Cardiac muscle cell (in vitro differentiated cells and primary cell): ENCODE results near the gene SORCS3. TPM values are rescaled to one million over a fixed set of nuclear protein-coding genes. Genes with fewer than 3 reads are reported as not detected.

ENCODE experiments used
- DNase-seq, 2 donors: peaks; one replicate each; pipeline versions ENCODE4 v3.0.0 to v3.0.0-alpha.2; 2010 to 2017; ENCODE audit warnings: low read depth in 1 of 2, low spot score in 1 of 2
- H3K27ac ChIP-seq: fragments of 200-600 bp; sonication (generic); 2 replicates; pipeline ENCODE4 v1.5.1; 2016
- H3K27me3 ChIP-seq: fragments of 200-600 bp; sonication (generic); 2 replicates; pipeline ENCODE4 v1.6.0; 2016; ENCODE audit warnings: control low read depth
- H3K36me3 ChIP-seq: fragments of 200-600 bp; sonication (generic); 2 replicates; pipeline ENCODE4 v1.5.1; 2016; ENCODE audit warnings: control low read depth
- H3K4me1 ChIP-seq: fragments of 200-600 bp; sonication (generic); 2 replicates; pipeline ENCODE4 v1.8.1; 2017; ENCODE audit warnings: low read depth, mild to moderate bottlenecking, mixed run types
- H3K4me3 ChIP-seq: fragments of 200-600 bp; sonication (generic); 2 replicates; pipeline ENCODE4 v1.5.1; 2016; ENCODE audit warnings: mild to moderate bottlenecking
- H3K9me3 ChIP-seq: fragments of 200-600 bp; sonication (generic); 2 replicates; pipeline ENCODE4 v1.5.1; 2017; ENCODE audit warnings: low read depth, mild to moderate bottlenecking, control low read depth
- CTCF ChIP-seq: IDR thresholded peaks from 2 replicates; pipeline ENCODE4 v1.5.1; 2012; ENCODE audit warnings: low read depth, mild to moderate bottlenecking, low read length
- polyA plus RNA-seq: library from polyadenylated mRNA; unstranded; fragments of >200 nt; fragmentation: Nextera tagmentation; extraction: Ambion mirVana; gene quantifications from 2 replicates; pipeline ENCODE4 v1.2.1, GENCODE V29; 2016
- total RNA-seq: library from RNA; depleted of rRNA; stranded (reverse); fragments of >200 nt; gene quantifications from 2 replicates; pipeline ENCODE4 v1.2.3, GENCODE V29; 2016

Gene SORCS3
- total and polyA plus RNA-seq, 2 experiments from 2014 or later = 9.3 to 29.1 TPM

DNA sequence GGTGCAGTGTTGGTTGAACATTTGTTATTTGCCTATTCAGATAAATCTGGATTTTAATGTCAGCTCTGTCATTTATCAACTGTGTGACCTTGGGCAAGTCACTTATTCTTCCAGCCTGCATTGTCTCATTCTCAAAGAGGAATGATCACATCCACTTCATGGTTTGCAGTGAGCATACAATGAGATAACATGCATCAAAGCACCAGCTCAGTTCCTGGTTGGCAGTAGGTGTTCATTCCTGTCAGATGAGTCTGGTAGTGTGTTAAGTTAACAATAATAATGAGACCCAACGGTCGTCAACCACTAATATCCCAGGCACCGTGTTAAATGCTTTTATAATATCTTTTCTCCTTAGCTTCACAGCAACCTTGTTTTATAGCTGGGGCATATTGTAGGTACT is 137.3 kb downstream of the SORCS3 start:
- DNase-seq = no peak
- no peaks in the 10 kb centered on the region for H3K36me3 ChIP-seq
- no peak overlapping the region for H3K4me3 ChIP-seq
- no peaks in the 10 kb centered on the region for H3K9me3 ChIP-seq
- H3K27ac ChIP-seq = no peak overlapping the region
- H3K4me1 ChIP-seq = peaks cover 27% of the 10 kb centered on the region
- no peaks in the 10 kb centered on the region for H3K27me3 ChIP-seq
- TF ChIP-seq CTCF = no peak

DNA sequence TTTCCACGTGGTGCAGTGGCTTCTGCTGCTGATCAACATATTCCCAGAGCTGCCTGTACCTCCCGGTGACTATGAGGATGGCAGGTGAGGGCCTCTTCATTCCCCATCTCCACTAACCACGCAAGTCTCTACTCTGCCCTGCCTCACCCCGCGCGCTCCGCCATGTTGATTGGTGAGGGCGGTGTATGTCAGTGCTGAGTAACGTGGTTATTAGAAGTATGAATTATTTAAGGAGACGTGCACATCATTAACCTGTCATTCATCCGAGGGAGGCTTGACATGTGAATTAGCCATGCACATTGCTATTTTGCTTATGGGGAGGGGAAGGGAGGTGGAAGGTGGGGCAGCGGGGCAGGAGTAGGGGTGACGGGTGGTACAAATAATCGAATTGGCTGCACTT is 138.6 kb downstream of the SORCS3 start:
- H3K27ac ChIP-seq = no peak overlapping the region
- peaks cover 24% of the 10 kb centered on the region for H3K4me1 ChIP-seq
- DNase-seq = no peak
- no peaks in the 10 kb centered on the region for H3K9me3 ChIP-seq
- no peak for TF ChIP-seq CTCF
- no peaks in the 10 kb centered on the region for H3K36me3 ChIP-seq
- H3K4me3 ChIP-seq = no peak overlapping the region
- no peaks in the 10 kb centered on the region for H3K27me3 ChIP-seq

GRCh38 chr10:104780165-104780564 is 139.1 kb downstream of the SORCS3 start:
- no peak for DNase-seq
- no peak overlapping the region for H3K4me3 ChIP-seq

DNA sequence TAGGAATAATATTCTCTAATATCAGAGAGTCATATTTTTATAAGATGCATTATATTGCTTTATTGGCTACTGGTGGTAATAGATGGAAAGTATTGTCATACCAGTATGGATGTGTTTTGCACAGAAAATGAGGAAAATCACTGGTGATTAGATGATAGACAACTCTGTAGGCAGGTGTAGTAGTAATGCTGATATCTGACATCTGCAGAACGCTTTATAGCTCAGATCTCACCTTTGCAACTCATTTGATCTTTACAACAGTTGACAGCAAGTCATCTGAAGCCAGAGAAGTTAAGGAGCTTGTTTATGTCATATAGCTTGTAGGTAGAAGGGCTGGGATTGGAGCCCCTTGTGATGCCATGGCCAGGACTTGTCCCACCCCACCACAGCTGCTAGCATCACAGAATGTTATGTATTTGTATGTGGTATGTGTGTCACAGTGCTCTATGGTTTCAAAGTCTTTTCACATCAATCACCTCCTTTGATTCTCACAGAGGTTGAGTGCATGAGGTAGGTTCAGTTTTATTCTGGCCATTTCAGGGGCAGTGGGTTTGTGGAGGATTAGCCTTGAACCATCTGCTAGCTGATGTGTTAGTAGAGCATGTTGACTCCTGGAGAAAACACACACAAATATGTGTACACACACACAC is 140.0 kb downstream of the SORCS3 start:
- H3K4me3 ChIP-seq = no peak overlapping the region
- H3K27ac ChIP-seq = no peak overlapping the region
- no peaks in the 10 kb centered on the region for H3K27me3 ChIP-seq
- DNase-seq = no peak
- H3K9me3 ChIP-seq = no peaks in the 10 kb centered on the region
- H3K36me3 ChIP-seq = no peaks in the 10 kb centered on the region
- no peak for TF ChIP-seq CTCF
- peaks cover 16% of the 10 kb centered on the region for H3K4me1 ChIP-seq

More at GRCh38 chr10:104780165-104780564, 139.1 kb downstream of the SORCS3 start:
- Histone ChIP-seq H3K36me3 (no peaks in the 10 kb centered on the region), H3K4me1 (peaks cover 23% of the 10 kb centered on the region), H3K9me3 (no peaks in the 10 kb centered on the region), H3K27ac (no peak overlapping the region), H3K27me3 (no peaks in the 10 kb centered on the region)
- no peak for TF ChIP-seq CTCF

DNA sequence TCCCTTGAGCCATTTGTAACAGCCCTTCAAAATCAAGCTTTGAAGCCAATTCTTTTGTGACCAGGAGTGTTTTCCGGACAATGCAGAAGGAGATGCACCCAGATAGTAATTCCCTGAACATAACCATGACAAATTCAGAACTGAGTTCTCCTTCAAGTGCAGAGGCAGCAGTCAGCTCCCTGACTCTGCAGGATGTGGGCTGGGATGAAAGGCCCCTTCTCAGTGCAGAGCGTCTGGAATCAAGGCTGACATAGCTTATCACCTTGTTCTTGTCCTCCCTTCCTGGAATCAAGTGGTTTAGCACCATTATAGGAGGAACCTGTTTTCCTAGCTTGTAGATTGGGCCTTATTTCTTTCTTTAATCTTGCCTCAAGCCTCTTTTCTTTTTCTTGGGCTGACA is 143.4 kb downstream of the SORCS3 start:
- no peak for TF ChIP-seq CTCF
- H3K4me3 ChIP-seq = no peak overlapping the region
- H3K27me3 ChIP-seq = no peaks in the 10 kb centered on the region
- H3K9me3 ChIP-seq = no peaks in the 10 kb centered on the region
- peak in 1 of 2 donors; percentile 23 for DNase-seq
- H3K27ac ChIP-seq = no peak overlapping the region
- peaks cover 15% of the 10 kb centered on the region for H3K4me1 ChIP-seq
- no peaks in the 10 kb centered on the region for H3K36me3 ChIP-seq
